ENCODE results near the gene ELL2.

The ELL2 gene

DNA sequence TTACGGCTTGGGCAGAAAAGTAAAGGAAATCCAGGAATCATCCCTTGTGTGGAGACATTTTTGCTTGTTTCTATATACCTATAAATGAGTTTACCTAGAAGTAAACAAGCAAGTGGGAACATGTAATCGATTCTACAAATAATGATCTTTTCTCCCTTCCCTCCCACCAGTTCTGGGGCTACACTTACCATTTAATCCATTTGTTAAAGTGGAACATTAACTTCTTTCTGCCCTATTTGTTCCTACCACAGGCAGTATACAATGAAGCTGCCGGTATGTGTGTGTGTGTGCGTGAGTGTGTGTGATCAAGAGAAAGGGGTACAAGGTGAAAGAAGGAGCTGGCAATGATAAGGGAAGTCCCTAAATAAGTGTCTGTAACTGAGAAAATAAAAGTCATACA, 26.4 kb upstream of the ELL2 start:
- H3K36me3 ChIP-seq = no peaks in the 10 kb centered on the region
- no peaks in the 10 kb centered on the region for H3K9me3 ChIP-seq

DNA sequence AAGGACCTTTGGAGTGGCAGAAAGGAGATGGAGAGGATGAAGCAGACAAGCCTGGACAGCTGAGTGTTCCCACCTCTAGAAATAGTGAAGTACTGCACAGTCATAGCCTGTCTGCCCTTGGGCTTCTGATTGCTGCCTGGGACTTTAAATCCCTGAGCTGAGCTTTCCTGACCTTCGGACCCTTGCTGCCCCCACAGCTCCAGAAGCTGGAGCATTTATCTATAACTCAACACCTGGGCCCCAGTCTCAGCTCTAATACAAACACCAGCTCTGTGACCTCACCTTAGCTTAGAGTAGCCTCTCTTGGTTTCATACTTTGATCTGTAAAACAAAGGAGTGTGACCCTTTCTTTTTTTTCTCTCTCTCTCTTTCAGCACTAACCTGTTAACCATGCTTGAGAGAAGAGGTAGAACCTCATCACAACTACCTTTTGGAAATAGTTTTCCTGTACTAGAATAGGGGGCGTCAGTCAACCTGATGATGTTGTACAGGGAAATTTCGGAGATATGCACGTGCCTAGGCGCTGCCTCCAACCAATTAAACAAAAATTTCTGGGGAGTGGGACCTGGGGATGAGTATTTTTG, 25.4 kb upstream of the ELL2 start:
- no peaks in the 10 kb centered on the region for H3K4me1 ChIP-seq (ENCODE audit: control insufficient read depth in 1 of 2, insufficient read depth in 1 of 2, low read depth in 1 of 2, low read length in 1 of 2)
- no peaks in the 10 kb centered on the region for H3K27me3 ChIP-seq
- H3K9me3 ChIP-seq = no peaks in the 10 kb centered on the region
- H3K27ac ChIP-seq = no peak overlapping the region
- TF ChIP-seq CTCF (IDR thresholded peaks at IDR 0.05) = no peak
- no peaks in the 10 kb centered on the region for H3K36me3 ChIP-seq
- no peak overlapping the region for H3K4me3 ChIP-seq (ENCODE audit: low read depth in 1 of 2, low read length in 1 of 2)

More for the DNA sequence above, 26.4 kb upstream of the ELL2 start:
- H3K27me3 ChIP-seq = no peaks in the 10 kb centered on the region
- no peaks in the 10 kb centered on the region for H3K4me1 ChIP-seq (ENCODE audit: control insufficient read depth in 1 of 2, insufficient read depth in 1 of 2, low read depth in 1 of 2, low read length in 1 of 2)
- no peak for TF ChIP-seq CTCF (IDR thresholded peaks at IDR 0.05)
- H3K27ac ChIP-seq = no peak overlapping the region
- no peak overlapping the region for H3K4me3 ChIP-seq (ENCODE audit: low read depth in 1 of 2, low read length in 1 of 2)

DNA sequence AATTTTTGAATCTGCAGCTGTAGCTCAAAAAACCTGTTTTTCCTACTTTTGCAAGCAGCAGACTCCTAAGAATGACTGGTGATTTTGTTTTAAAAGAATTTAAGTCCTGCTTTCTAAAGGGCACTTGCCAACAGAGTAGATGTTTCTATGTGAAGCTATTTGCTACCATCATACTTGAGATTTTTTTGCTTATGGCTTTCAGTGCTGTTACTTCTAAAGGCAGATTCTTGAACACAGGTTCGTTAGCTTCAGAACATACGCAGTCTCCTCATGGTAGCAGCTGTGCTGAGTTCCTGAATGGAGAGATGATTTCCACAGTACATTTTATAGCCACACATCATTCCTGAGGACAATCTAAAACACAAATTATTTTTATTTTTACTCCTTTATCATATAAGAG, 24.4 kb upstream of the ELL2 start:
- Histone ChIP-seq H3K4me1 (ENCODE audit: control insufficient read depth in 1 of 2, insufficient read depth in 1 of 2, low read depth in 1 of 2, low read length in 1 of 2) (no peaks in the 10 kb centered on the region), H3K36me3 (no peaks in the 10 kb centered on the region), H3K4me3 (ENCODE audit: low read depth in 1 of 2, low read length in 1 of 2) (no peak overlapping the region), H3K27ac (no peak overlapping the region), H3K27me3 (no peaks in the 10 kb centered on the region), H3K9me3 (no peaks in the 10 kb centered on the region)
- no peak for TF ChIP-seq CTCF (IDR thresholded peaks at IDR 0.05)

GRCh38 chr5:95985249-95985648, 23.6 kb upstream of the ELL2 start:
- H3K9me3 ChIP-seq = no peaks in the 10 kb centered on the region
- H3K4me1 ChIP-seq (ENCODE audit: control insufficient read depth in 1 of 2, insufficient read depth in 1 of 2, low read depth in 1 of 2, low read length in 1 of 2) = no peaks in the 10 kb centered on the region
- H3K27ac ChIP-seq = no peak overlapping the region
- TF ChIP-seq CTCF (IDR thresholded peaks at IDR 0.05) = no peak
- no peaks in the 10 kb centered on the region for H3K36me3 ChIP-seq
- no peak overlapping the region for H3K4me3 ChIP-seq (ENCODE audit: low read depth in 1 of 2, low read length in 1 of 2)
- no peaks in the 10 kb centered on the region for H3K27me3 ChIP-seq

- Histone ChIP-seq H3K27me3 (no peaks in the 10 kb centered on the region), H3K27ac (no peak overlapping the region), H3K36me3 (no peaks in the 10 kb centered on the region), H3K4me3 (ENCODE audit: low read depth in 1 of 2, low read length in 1 of 2) (no peak overlapping the region), H3K4me1 (ENCODE audit: control insufficient read depth in 1 of 2, insufficient read depth in 1 of 2, low read depth in 1 of 2, low read length in 1 of 2) (no peaks in the 10 kb centered on the region), H3K9me3 (no peaks in the 10 kb centered on the region)
- no peak for TF ChIP-seq CTCF (IDR thresholded peaks at IDR 0.05)
Observed at GRCh38 chr5:95984287-95984938, 22.8 kb upstream of the ELL2 start.

Measured in neutrophil (primary cell).